Mesenchymal stem cell (in vitro differentiated cells and primary cell): ENCODE data around the gene SETD3.

Experiments
- DNase-seq: peaks from one replicate; pipeline ENCODE4 v3.0.0-alpha.2; 2013
- H2AFZ ChIP-seq: one replicate; pipeline ENCODE4 v1.6.1; 2013; ENCODE audit warnings: low read depth, mild to moderate bottlenecking, control low read depth, inconsistent platforms, low read length, moderate library complexity
- H2AK5ac ChIP-seq: 2 replicates; pipeline ENCODE4 v1.6.1; 2013; ENCODE audit warnings: low read length, moderate library complexity, mild to moderate bottlenecking, inconsistent platforms; ENCODE audit not compliant: severe bottlenecking
- H2BK120ac ChIP-seq: one replicate; pipeline ENCODE4 v1.6.1; 2013; ENCODE audit warnings: low read depth, mild to moderate bottlenecking, inconsistent platforms, low read length, moderate library complexity
- H2BK12ac ChIP-seq, 2 experiments: one replicate each; pipeline ENCODE4 v1.6.1; 2013; ENCODE audit warnings: inconsistent platforms in 2 of 2, low read length in 2 of 2, mild to moderate bottlenecking in 2 of 2, moderate library complexity in 2 of 2, control low read depth in 1 of 2
- H2BK15ac ChIP-seq: one replicate; pipeline ENCODE4 v1.6.1; 2013; ENCODE audit warnings: mild to moderate bottlenecking, low read depth, inconsistent platforms; ENCODE audit not compliant: poor library complexity, severe bottlenecking
- H2BK5ac ChIP-seq: 2 replicates; pipeline ENCODE4 v1.6.1; 2013; ENCODE audit warnings: low read depth, mild to moderate bottlenecking, low read length, control low read depth, inconsistent platforms; ENCODE audit not compliant: poor library complexity, severe bottlenecking
- H3K14ac ChIP-seq, 2 experiments: one replicate each; pipeline ENCODE4 v1.6.1; 2013; ENCODE audit warnings: inconsistent platforms in 2 of 2, low read length in 2 of 2, control low read depth in 1 of 2, mild to moderate bottlenecking in 1 of 2, moderate library complexity in 1 of 2
- H3K18ac ChIP-seq, 2 experiments: one replicate each; pipeline ENCODE4 v1.6.1; 2013; ENCODE audit warnings: inconsistent platforms in 2 of 2, low read length in 2 of 2, control low read depth in 1 of 2, low read depth in 1 of 2, mild to moderate bottlenecking in 1 of 2
- H3K23ac ChIP-seq, 2 experiments: one replicate each; pipeline ENCODE4 v1.6.1; 2013; ENCODE audit warnings: inconsistent platforms in 2 of 2, low read length in 2 of 2, mild to moderate bottlenecking in 2 of 2, moderate library complexity in 2 of 2, control low read depth in 1 of 2
- H3K27ac ChIP-seq: 2 replicates; pipeline ENCODE4 v1.5.1; 2013; ENCODE audit warnings: mild to moderate bottlenecking, moderate library complexity, low read length, control low read depth, inconsistent platforms; ENCODE audit not compliant: poor library complexity, severe bottlenecking
- H3K27me3 ChIP-seq, 2 experiments: 2 replicates each; pipeline versions ENCODE4 v1.6.1 to v1.7.0; 2013; ENCODE audit warnings: low read length in 2 of 2, mild to moderate bottlenecking in 2 of 2, moderate library complexity in 2 of 2, control low read depth in 1 of 2, inconsistent platforms in 1 of 2; ENCODE audit not compliant: control insufficient read depth in 1 of 2, insufficient read depth in 1 of 2
- H3K36me3 ChIP-seq, 2 experiments: 2 replicates each; pipeline versions ENCODE4 v1.6.1 to v1.7.0; 2013; ENCODE audit warnings: low read length in 2 of 2, control low read depth in 1 of 2, inconsistent platforms in 1 of 2, low read depth in 1 of 2, mild to moderate bottlenecking in 1 of 2; ENCODE audit not compliant: insufficient read depth in 2 of 2, control insufficient read depth in 1 of 2
- H3K4ac ChIP-seq, 2 experiments: one replicate each; pipeline ENCODE4 v1.6.1; 2013; ENCODE audit warnings: inconsistent platforms in 2 of 2, low read length in 2 of 2, mild to moderate bottlenecking in 2 of 2, moderate library complexity in 2 of 2, control low read depth in 1 of 2, low read depth in 1 of 2
- H3K4me1 ChIP-seq: 2 replicates; pipeline ENCODE4 v1.6.1; 2013; ENCODE audit warnings: low read depth, low read length, control low read depth; ENCODE audit not compliant: control insufficient read depth, insufficient read depth
- H3K4me2 ChIP-seq: 2 replicates; pipeline ENCODE4 v1.6.1; 2013; ENCODE audit warnings: low read length, mild to moderate bottlenecking, inconsistent platforms; ENCODE audit not compliant: poor library complexity, severe bottlenecking
- H3K4me3 ChIP-seq, 2 experiments: 2 replicates each; pipeline versions ENCODE4 v1.5.1 to v1.7.0; 2013; ENCODE audit warnings: low read length in 2 of 2, mild to moderate bottlenecking in 2 of 2, control low read depth in 1 of 2, low read depth in 1 of 2; ENCODE audit not compliant: insufficient read depth in 1 of 2
- H3K79me1 ChIP-seq: replicated peaks from 2 replicates; pipeline ENCODE4 v1.6.1; 2013; ENCODE audit warnings: mild to moderate bottlenecking, control low read depth, low read length, inconsistent platforms; ENCODE audit not compliant: poor library complexity, severe bottlenecking
- H3K9ac ChIP-seq: 2 replicates; pipeline ENCODE4 v1.7.0; 2013; ENCODE audit warnings: mild to moderate bottlenecking, low read length, moderate library complexity
- H3K9me3 ChIP-seq: 2 replicates; pipeline ENCODE4 v1.7.0; 2013; ENCODE audit warnings: mild to moderate bottlenecking, low read length; ENCODE audit not compliant: control insufficient read depth
- H4K8ac ChIP-seq: one replicate; pipeline ENCODE4 v1.6.1; 2013; ENCODE audit warnings: inconsistent platforms, mild to moderate bottlenecking, low read length, moderate library complexity
- H4K91ac ChIP-seq: one replicate; pipeline ENCODE4 v1.6.1; 2013; ENCODE audit warnings: mild to moderate bottlenecking, low read length, inconsistent platforms
- WGBS: methylation state at CpG from one replicate; pipeline ENCODE4 v1.1.7; 2013; ENCODE audit warnings: mixed read lengths; 5-methylcytosine and 5-hydroxymethylcytosine counted together

The SETD3 gene

GRCh38 chr14:99525699-99526080 is 45.0 kb upstream of the SETD3 start:
- no peak overlapping the region for H3K9ac ChIP-seq
- peaks cover 0 to 21% of the 10 kb centered on the region in 2 experiments for H3K27me3 ChIP-seq
- no peak overlapping the region for H3K27ac ChIP-seq
- no peak overlapping the region for H4K91ac ChIP-seq
- no peak overlapping the region for H2BK15ac ChIP-seq
- H3K4me1 ChIP-seq, result peaks cover 49% of the 10 kb centered on the region
- H2AFZ ChIP-seq, result no peak overlapping the region
- no peak overlapping the region for H2BK5ac ChIP-seq
- H3K4ac ChIP-seq, result no peak overlapping the region
- no peaks in the 10 kb centered on the region for H3K9me3 ChIP-seq
- no peak overlapping the region for H2BK12ac ChIP-seq
- H3K14ac ChIP-seq, result no peak overlapping the region
- WGBS, result 92% methylated on average over 12 of the region's 12 CpGs
- no peak overlapping the region for H3K23ac ChIP-seq
- H4K8ac ChIP-seq, result no peak overlapping the region
- H2AK5ac ChIP-seq, result no peak overlapping the region
- no peak for DNase-seq
- no peak overlapping the region for H2BK120ac ChIP-seq
- H3K4me2 ChIP-seq, result no peak overlapping the region
- no peak overlapping the region for H3K18ac ChIP-seq
- H3K79me1 ChIP-seq, result no peaks in the 10 kb centered on the region
- H3K4me3 ChIP-seq, result no peak overlapping the region
- H3K36me3 ChIP-seq, result no peaks in the 10 kb centered on the region

GRCh38 chr14:99524804-99525698 is 44.4 kb upstream of the SETD3 start:
- H2BK15ac ChIP-seq, result peak overlapping the region; percentile 32
- H3K9me3 ChIP-seq, result no peaks in the 10 kb centered on the region
- DNase-seq, result peak; percentile 42
- peaks cover 0 to 15% of the 10 kb centered on the region in 2 experiments for H3K27me3 ChIP-seq
- no peak overlapping the region for H4K91ac ChIP-seq
- H2BK12ac ChIP-seq, result no peak overlapping the region
- H3K18ac ChIP-seq, result peak overlapping the region in 1 of 2 experiments; percentile 14
- H2AK5ac ChIP-seq, result no peak overlapping the region
- no peaks in the 10 kb centered on the region for H3K79me1 ChIP-seq
- H3K36me3 ChIP-seq, result no peaks in the 10 kb centered on the region
- no peak overlapping the region for H3K14ac ChIP-seq
- no peak overlapping the region for H2BK120ac ChIP-seq
- H4K8ac ChIP-seq, result peak overlapping the region; percentile 29
- H2BK5ac ChIP-seq, result no peak overlapping the region
- H3K4ac ChIP-seq, result no peak overlapping the region
- H3K23ac ChIP-seq, result no peak overlapping the region
- no peak overlapping the region for H3K4me2 ChIP-seq
- H2AFZ ChIP-seq, result no peak overlapping the region
- WGBS, result 67% methylated on average over 13 of the region's 17 CpGs
- H3K4me3 ChIP-seq, result no peak overlapping the region
- H3K9ac ChIP-seq, result no peak overlapping the region
- no peak overlapping the region for H3K27ac ChIP-seq
- peaks cover 46% of the 10 kb centered on the region for H3K4me1 ChIP-seq

- Histone ChIP-seq H2BK12ac (peak overlapping the region in 1 of 2 experiments; percentile 7), H2BK5ac (no peak overlapping the region), H3K4me2 (no peak overlapping the region), H3K4me3 (no peak overlapping the region), H4K8ac (no peak overlapping the region), H3K36me3 (no peaks in the 10 kb centered on the region), H2AFZ (no peak overlapping the region), H3K9ac (no peak overlapping the region), H3K23ac (no peak overlapping the region), H3K9me3 (no peaks in the 10 kb centered on the region), H4K91ac (no peak overlapping the region), H3K4me1 (peaks cover 46% of the 10 kb centered on the region), H3K27me3 (peaks cover 0 to 9% of the 10 kb centered on the region in 2 experiments), H2BK15ac (no peak overlapping the region), H2BK120ac (no peak overlapping the region), H2AK5ac (no peak overlapping the region), H3K79me1 (no peaks in the 10 kb centered on the region), H3K4ac (no peak overlapping the region), H3K14ac (no peak overlapping the region), H3K27ac (no peak overlapping the region), H3K18ac (peak overlapping the region; percentile 5 to 71)
- DNase-seq, result peak; percentile 13
- WGBS, result 78% methylated on average over 8 of the region's 16 CpGs
These were observed 43.5 kb upstream of the SETD3 start for GRCh38 chr14:99524091-99524661.

- no peaks in the 10 kb centered on the region for H3K9me3 ChIP-seq
- no peak overlapping the region for H3K4me3 ChIP-seq
- H2BK15ac ChIP-seq, result no peak overlapping the region
- no peak overlapping the region for H2AFZ ChIP-seq
- H3K27ac ChIP-seq, result no peak overlapping the region
- DNase-seq, result no peak
- no peak overlapping the region for H4K91ac ChIP-seq
- H3K14ac ChIP-seq, result no peak overlapping the region
- peaks cover 46% of the 10 kb centered on the region for H3K4me1 ChIP-seq
- H2BK120ac ChIP-seq, result peak overlapping the region; percentile 50
- H3K18ac ChIP-seq, result no peak overlapping the region
- no peak overlapping the region for H3K4me2 ChIP-seq
- H3K23ac ChIP-seq, result no peak overlapping the region
- H3K9ac ChIP-seq, result no peak overlapping the region
- 56% methylated on average over 5 of the region's 5 CpGs for WGBS
- H3K79me1 ChIP-seq, result no peaks in the 10 kb centered on the region
- H3K36me3 ChIP-seq, result no peaks in the 10 kb centered on the region
- peak overlapping the region in 1 of 2 experiments; percentile 6 for H3K4ac ChIP-seq
- H2BK5ac ChIP-seq, result no peak overlapping the region
- H3K27me3 ChIP-seq, result peaks cover 0 to 8% of the 10 kb centered on the region in 2 experiments
- H4K8ac ChIP-seq, result no peak overlapping the region
- H2BK12ac ChIP-seq, result peak overlapping the region in 1 of 2 experiments; percentile 68
- H2AK5ac ChIP-seq, result peak overlapping the region; percentile 67
These were observed 43.0 kb upstream of the SETD3 start for GRCh38 chr14:99523704-99524055.
